Cardiac fibroblast (primary cell): ENCODE data around the gene ZNF618.

Experiments used
- DNase-seq, 2 donors: peaks; one replicate each; pipeline versions ENCODE4 v3.0.0 to v3.0.0-alpha.2; 2010; ENCODE audit warnings: low read depth in 2 of 2
- H3K4me3 ChIP-seq, 2 donors: replicated peaks in 1 of 2; 1 replicate in 1 of 2; 2 replicates in 1 of 2; pipeline ENCODE4 v1.5.1; 2011; ENCODE audit warnings: low read depth in 2 of 2, low read length in 2 of 2, mild to moderate bottlenecking in 2 of 2, moderate library complexity in 1 of 2
- CTCF ChIP-seq: IDR thresholded peaks from one replicate; pipeline ENCODE4 v1.5.1; 2011; ENCODE audit warnings: low read depth, mild to moderate bottlenecking, low read length, inconsistent platforms

ZNF618 gene

DNA sequence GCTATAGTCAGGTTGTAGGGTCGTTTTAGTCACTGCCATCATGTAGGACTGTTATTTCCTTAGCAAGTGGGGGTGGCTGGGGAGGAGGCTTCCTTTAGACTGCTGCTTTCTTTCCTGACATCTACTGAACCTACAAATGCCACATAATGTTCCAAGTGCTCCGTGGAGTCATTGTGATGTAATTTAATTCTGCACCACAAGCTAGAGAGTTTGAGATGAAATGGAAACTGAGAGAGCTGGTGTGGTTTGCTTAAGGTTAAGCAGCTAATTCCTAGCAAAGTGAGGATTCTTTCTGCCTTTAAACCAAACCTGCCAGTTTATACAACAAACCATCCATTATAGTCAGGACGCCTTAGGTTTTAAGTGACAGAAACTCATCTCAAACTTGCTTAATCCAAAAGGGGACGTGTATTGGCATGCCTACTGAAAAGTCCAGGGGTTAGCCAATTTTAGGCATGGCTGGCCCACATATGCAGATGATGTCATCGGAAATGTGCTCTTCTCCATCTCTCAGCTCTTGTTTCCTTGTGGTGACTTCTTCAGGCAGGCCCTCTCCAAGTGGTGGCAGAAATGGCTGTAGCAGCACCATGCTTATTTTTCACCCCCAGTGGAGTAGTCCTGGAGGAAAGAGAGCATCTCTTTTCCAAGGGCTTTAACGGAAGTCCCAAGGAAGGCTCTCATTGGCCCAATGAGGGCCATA, 30.5 kb downstream of the ZNF618 start:
- DNase-seq: peak in 1 of 2 donors; percentile 24
- H3K4me3 ChIP-seq: no peak overlapping the region
- no peak for TF ChIP-seq CTCF

- TF ChIP-seq CTCF: no peak
- no peak overlapping the region for H3K4me3 ChIP-seq
- DNase-seq: no peak
Measured at GRCh38 chr9:113907282-113907681, 31.2 kb downstream of the ZNF618 start.

DNA sequence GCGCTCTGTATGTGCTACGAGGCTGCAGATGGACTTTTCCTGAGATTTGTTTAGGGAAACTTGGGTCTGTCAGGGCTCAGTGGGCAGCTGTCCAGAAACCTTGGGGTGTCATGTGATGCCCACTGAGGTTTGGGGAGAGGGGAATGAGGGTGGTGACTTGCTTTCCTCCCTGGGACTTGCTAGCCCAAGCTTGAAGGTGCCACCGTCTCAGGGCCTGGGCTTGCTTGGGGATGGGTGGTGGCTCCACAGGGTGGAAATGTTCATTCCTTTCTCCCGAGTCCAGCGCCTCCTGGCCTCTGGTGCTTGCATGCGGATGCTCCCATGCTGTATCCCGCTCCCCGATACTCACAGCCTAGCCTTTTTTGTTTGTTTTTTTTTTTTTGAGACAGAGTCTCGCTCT, 33.3 kb downstream of the ZNF618 start:
- TF ChIP-seq CTCF: no peak
- no peak for DNase-seq
- no peak overlapping the region for H3K4me3 ChIP-seq

- no peak overlapping the region for H3K4me3 ChIP-seq
- DNase-seq: no peak
- no peak for TF ChIP-seq CTCF
Measured at GRCh38 chr9:113910036-113910639, 34.0 kb downstream of the ZNF618 start.

- no peak overlapping the region for H3K4me3 ChIP-seq
- DNase-seq: no peak
- no peak for TF ChIP-seq CTCF
Measured at GRCh38 chr9:113911850-113912557, 35.9 kb downstream of the ZNF618 start.

GRCh38 chr9:113912816-113913215, 36.7 kb downstream of the ZNF618 start:
- no peak for DNase-seq
- no peak for TF ChIP-seq CTCF
- H3K4me3 ChIP-seq: no peak overlapping the region
